Activated CD4-positive, alpha-beta T cell treated with anti-CD3 and anti-CD28 coated beads for 48 hours (primary cell): ENCODE results near the gene APOC1.
"Not testable (repeated sequence)": the region's sequence is repeated elsewhere in the genome, so short reads cannot be mapped to it uniquely, and the experiment has no call there.

Experiments
- DNase-seq: peaks from one replicate; pipeline ENCODE4 v3.0.0-alpha.2; 2020

Gene APOC1

GRCh38 chr19:44890366-44891015, 23.9 kb upstream of the APOC1 start:
- DNase-seq: no peak

- DNase-seq: peak; percentile 100
Observed at GRCh38 chr19:44891016-44891882, 23.2 kb upstream of the APOC1 start, which contains the start of gene TOMM40. TOMM40 (plus strand) TSS chr19:44891254; CDS start chr19:44891416, 162 bp downstream.

DNA sequence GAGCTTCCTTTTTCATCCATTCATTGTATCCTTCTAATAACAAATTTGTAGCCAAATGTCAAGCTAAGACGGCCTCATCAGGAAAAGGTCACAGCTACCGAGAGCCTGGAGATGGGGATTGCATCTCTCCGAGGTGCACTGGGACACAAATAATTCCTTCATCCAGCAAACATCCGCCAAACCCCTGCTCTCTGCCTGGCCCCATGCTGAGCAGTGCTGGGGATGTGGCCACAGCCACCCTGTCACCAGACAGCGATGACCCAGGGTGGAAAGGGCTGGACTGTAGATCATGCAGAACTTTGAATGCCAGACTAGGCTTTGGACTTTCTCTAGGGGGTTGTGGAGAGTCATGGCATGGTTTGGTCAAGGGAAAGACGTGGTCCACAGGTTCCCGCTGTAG, 21.5 kb upstream of the APOC1 start:
- no peak for DNase-seq

GRCh38 chr19:44893332-44894051, 20.9 kb upstream of the APOC1 start:
- DNase-seq: no peak

- DNase-seq: no peak
Observed at GRCh38 chr19:44894052-44894400, 20.4 kb upstream of the APOC1 start.

GRCh38 chr19:44894946-44895345, 19.5 kb upstream of the APOC1 start:
- DNase-seq: no peak

DNA sequence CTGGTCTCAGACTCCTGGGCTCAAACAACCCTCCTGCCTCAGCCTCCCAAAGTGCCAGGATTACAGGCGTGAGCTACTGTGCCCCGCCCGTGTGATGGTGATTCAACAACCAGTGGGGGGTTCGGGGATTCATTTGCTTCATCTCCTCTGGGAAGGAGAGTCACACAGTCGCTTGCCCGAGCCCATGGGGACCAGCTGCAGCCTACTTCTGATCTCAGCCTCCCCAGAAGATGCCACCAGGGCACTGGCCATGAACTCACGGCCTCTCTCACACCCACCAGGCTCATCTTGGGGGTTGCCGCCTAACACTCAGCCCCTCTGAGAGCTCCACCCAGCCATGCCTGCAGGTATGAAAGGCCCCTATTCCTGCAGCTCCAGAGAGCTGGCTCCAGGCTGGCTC, 16.6 kb upstream of the APOC1 start:
- no peak for DNase-seq

DNA sequence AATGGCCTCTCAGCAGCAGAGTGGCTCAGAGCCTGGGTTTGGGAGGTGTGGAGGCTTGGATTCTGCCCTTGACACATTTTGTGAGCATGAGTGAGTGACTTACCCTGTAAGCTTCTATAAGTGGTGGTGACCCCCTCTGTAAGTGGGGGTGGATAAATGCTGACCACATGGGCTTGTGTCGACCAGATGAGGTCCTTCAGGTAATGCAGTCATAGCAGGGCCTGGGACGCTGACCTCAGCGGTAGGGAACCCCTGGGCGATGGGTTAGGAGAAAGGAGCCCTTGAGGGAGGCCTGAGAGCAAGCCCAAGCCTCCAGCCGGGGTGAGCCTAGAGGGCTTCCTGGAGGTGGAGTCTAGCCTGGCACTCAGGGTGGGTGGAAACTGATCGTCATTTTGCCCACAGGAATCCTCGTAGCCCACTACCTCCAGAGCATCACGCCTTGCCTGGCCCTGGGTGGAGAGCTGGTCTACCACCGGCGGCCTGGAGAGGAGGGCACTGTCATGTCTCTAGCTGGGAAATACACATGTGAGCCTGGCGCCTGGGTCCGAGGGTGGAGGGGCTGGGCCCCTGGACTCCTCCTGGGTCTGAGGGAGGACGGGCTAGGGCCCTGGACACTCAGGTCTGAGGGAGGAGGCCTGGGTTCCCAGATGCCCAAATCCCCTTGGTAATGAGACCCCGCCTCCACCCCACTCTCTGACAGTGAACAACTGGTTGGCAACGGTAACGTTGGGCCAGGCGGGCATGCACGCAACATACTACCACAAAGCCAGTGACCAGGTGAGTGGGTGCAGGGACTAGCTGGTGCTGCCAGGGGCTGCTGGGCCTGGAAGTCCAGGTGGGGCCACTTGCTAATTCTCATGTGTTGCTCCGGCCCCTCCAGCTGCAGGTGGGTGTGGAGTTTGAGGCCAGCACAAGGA, 13.8 kb upstream of the APOC1 start:
- DNase-seq: no peak

DNA sequence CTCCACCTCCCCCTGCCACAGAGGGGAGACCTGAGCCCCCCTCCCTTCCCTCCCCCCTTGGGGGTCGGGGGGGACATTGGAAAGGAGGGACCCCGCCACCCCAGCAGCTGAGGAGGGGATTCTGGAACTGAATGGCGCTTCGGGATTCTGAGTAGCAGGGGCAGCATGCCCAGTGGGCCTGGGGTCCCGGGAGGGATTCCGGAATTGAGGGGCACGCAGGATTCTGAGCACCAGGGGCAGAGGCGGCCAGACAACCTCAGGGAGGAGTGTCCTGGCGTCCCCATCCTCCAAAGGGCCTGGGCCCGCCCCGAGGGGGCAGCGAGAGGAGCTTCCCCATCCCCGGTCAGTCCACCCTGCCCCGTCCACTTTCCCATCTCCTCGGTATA, 11.2 kb upstream of the APOC1 start:
- DNase-seq: no peak

GRCh38 chr19:44903602-44904425, 10.6 kb upstream of the APOC1 start:
- peak; percentile 85 for DNase-seq

DNA sequence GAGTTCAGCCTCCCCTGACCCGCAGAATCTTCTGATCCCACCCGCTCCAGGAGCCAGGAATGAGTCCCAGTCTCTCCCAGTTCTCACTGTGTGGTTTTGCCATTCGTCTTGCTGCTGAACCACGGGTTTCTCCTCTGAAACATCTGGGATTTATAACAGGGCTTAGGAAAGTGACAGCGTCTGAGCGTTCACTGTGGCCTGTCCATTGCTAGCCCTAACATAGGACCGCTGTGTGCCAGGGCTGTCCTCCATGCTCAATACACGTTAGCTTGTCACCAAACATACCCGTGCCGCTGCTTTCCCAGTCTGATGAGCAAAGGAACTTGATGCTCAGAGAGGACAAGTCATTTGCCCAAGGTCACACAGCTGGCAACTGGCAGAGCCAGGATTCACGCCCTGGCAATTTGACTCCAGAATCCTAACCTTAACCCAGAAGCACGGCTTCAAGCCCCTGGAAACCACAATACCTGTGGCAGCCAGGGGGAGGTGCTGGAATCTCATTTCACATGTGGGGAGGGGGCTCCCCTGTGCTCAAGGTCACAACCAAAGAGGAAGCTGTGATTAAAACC, 9.9 kb upstream of the APOC1 start:
- DNase-seq: peak; percentile 31

GRCh38 chr19:44905437-44906160, 8.8 kb upstream of the APOC1 start, which contains the start of gene APOE:
APOE (plus strand) TSS chr19:44905796; CDS start chr19:44906625, 829 bp downstream.
- no peak for DNase-seq

DNA sequence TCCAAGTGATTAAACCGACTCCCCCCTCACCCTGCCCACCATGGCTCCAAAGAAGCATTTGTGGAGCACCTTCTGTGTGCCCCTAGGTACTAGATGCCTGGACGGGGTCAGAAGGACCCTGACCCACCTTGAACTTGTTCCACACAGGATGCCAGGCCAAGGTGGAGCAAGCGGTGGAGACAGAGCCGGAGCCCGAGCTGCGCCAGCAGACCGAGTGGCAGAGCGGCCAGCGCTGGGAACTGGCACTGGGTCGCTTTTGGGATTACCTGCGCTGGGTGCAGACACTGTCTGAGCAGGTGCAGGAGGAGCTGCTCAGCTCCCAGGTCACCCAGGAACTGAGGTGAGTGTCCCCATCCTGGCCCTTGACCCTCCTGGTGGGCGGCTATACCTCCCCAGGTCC, 6.8 kb upstream of the APOC1 start:
- no peak for DNase-seq

DNA sequence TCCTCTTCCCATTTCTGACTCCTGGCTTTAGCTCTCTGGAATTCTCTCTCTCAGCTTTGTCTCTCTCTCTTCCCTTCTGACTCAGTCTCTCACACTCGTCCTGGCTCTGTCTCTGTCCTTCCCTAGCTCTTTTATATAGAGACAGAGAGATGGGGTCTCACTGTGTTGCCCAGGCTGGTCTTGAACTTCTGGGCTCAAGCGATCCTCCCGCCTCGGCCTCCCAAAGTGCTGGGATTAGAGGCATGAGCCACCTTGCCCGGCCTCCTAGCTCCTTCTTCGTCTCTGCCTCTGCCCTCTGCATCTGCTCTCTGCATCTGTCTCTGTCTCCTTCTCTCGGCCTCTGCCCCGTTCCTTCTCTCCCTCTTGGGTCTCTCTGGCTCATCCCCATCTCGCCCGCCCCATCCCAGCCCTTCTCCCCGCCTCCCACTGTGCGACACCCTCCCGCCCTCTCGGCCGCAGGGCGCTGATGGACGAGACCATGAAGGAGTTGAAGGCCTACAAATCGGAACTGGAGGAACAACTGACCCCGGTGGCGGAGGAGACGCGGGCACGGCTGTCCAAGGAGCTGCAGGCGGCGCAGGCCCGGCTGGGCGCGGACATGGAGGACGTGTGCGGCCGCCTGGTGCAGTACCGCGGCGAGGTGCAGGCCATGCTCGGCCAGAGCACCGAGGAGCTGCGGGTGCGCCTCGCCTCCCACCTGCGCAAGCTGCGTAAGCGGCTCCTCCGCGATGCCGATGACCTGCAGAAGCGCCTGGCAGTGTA, 6.2 kb upstream of the APOC1 start:
- DNase-seq: no peak

GRCh38 chr19:44908836-44909261, 5.6 kb upstream of the APOC1 start:
- no peak for DNase-seq

GRCh38 chr19:44909775-44910174, 4.6 kb upstream of the APOC1 start:
- DNase-seq: no peak

- not testable (repeated sequence) for DNase-seq
Observed at GRCh38 chr19:44911896-44912295, 2.5 kb upstream of the APOC1 start.

- DNase-seq: no peak
Observed at GRCh38 chr19:44912854-44913253, 1.6 kb upstream of the APOC1 start.
